OCI-LY7 (cell line): ENCODE results near the gene RAB8B. TPM values are rescaled to one million over a fixed set of nuclear protein-coding genes. Genes with fewer than 3 reads are reported as not detected.

Source experiments
- BruUV-seq: library from RNA; stranded (reverse); fragments of 400-500 nt; replicated peaks from 2 replicates; lab custom pipeline; 2021; lab: Mats Ljungman, UMichigan
- CTCF ChIA-PET: fragments of 300-600 bp; sonication (Branson Sonifier 250); formaldehyde crosslinking; loops from one replicate; lab custom pipeline; 2022; ENCODE audit warnings: antibody characterized with exemption; ENCODE audit not compliant: unreplicated experiment; lab: Charles Lee
- POLR2A ChIA-PET: fragments of 300-600 bp; sonication (Branson Sonifier 250); formaldehyde crosslinking; loops from one replicate; lab custom pipeline; 2022; ENCODE audit warnings: antibody characterized with exemption; lab: Charles Lee
- DNase-seq: peaks from one replicate; pipeline ENCODE4 v3.0.0-alpha.2; 2015; ENCODE audit warnings: low spot score
- H2AFZ ChIP-seq: fragments of 200-600 bp; sonication (generic), shearing (Covaris generic); 2 replicates; pipeline ENCODE4 v1.6.1; 2014; ENCODE audit warnings: mild to moderate bottlenecking, antibody characterized with exemption, low read length, moderate library complexity
- H3K27ac ChIP-seq: fragments of 200-600 bp; sonication (generic); 2 replicates; pipeline ENCODE4 v1.5.1; 2014; ENCODE audit warnings: mixed run types, low read depth, mild to moderate bottlenecking, moderate library complexity, low read length, inconsistent platforms; ENCODE audit not compliant: poor library complexity, severe bottlenecking
- H3K36me3 ChIP-seq: fragments of 200-600 bp; sonication (generic); 2 replicates; pipeline ENCODE4 v1.6.1; 2014; ENCODE audit warnings: mild to moderate bottlenecking, antibody characterized with exemption, low read length, moderate library complexity, mixed read lengths; ENCODE audit not compliant: insufficient read depth
- H3K4me1 ChIP-seq: fragments of 200-600 bp; sonication (generic); 2 replicates; pipeline ENCODE4 v1.5.1; 2014; ENCODE audit warnings: mild to moderate bottlenecking, low read length; ENCODE audit not compliant: insufficient read depth, poor library complexity, severe bottlenecking
- H3K4me2 ChIP-seq: fragments of 200-600 bp; sonication (generic); 2 replicates; pipeline ENCODE4 v1.6.1; 2014; ENCODE audit warnings: mild to moderate bottlenecking, low read length
- H3K4me3 ChIP-seq: fragments of 200-600 bp; sonication (generic); 2 replicates; pipeline ENCODE4 v1.5.1; 2014; ENCODE audit warnings: mild to moderate bottlenecking, low read depth, low read length; ENCODE audit not compliant: poor library complexity, severe bottlenecking
- H3K79me2 ChIP-seq: fragments of 200-600 bp; sonication (generic); 2 replicates; pipeline ENCODE4 v1.6.1; 2016; ENCODE audit warnings: low read depth, mild to moderate bottlenecking, low read length, moderate library complexity, mixed read lengths; ENCODE audit not compliant: insufficient read depth
- H3K9me2 ChIP-seq: fragments of 200-600 bp; sonication (generic); 2 replicates; pipeline ENCODE4 v1.6.1; 2016; ENCODE audit warnings: mild to moderate bottlenecking, low read length, mixed read lengths; ENCODE audit not compliant: insufficient read depth
- H3K9me3 ChIP-seq: fragments of 200-600 bp; sonication (generic); 2 replicates; pipeline ENCODE4 v1.6.1; 2014; ENCODE audit warnings: mild to moderate bottlenecking, mixed run types, low read length, mixed read lengths
- H4K20me1 ChIP-seq: fragments of 200-600 bp; sonication (generic); 2 replicates; pipeline ENCODE4 v1.6.1; 2014; ENCODE audit warnings: mild to moderate bottlenecking, antibody characterized with exemption, low read length, moderate library complexity, mixed read lengths; ENCODE audit not compliant: insufficient read depth
- EZH2phosphoT487 ChIP-seq: fragments of 200-600 bp; sonication (generic); IDR thresholded peaks from 2 replicates; pipeline ENCODE4 v1.6.1; 2018; ENCODE audit warnings: low read depth, borderline replicate concordance, mild to moderate bottlenecking, mixed run types, antibody characterized with exemption, low read length, moderate library complexity, mixed read lengths
- intact Hi-C: fragments of 100-400 bp; cut with micrococcal nuclease; formaldehyde crosslinking; loops from one replicate; pipeline ENCODE4 v1.10.0; 2022; ENCODE audit not compliant: unreplicated experiment
- total RNA-seq, 2 experiments: library from RNA; depleted of rRNA in 1 of 2; stranded (reverse); fragments of >200 nt in 1 of 2; shearing (Covaris generic) in 1 of 2; gene quantifications; 2 replicates each; pipeline ENCODE4 v1.2.3, GENCODE V29; 2014 to 2022
- TF ChIP-seq, protein P1 (sequence below): fragments of 200-600 bp; sonication (generic); conservative IDR thresholded peaks from 2 replicates; pipeline ENCODE4 v1.5.1; 2014; ENCODE audit warnings: mild to moderate bottlenecking, antibody characterized with exemption, low read length, moderate library complexity, mixed read lengths

Gene RAB8B
- total RNA-seq, 2 experiments from 2014 or later = 4.9 to 18.6 TPM

DNA sequence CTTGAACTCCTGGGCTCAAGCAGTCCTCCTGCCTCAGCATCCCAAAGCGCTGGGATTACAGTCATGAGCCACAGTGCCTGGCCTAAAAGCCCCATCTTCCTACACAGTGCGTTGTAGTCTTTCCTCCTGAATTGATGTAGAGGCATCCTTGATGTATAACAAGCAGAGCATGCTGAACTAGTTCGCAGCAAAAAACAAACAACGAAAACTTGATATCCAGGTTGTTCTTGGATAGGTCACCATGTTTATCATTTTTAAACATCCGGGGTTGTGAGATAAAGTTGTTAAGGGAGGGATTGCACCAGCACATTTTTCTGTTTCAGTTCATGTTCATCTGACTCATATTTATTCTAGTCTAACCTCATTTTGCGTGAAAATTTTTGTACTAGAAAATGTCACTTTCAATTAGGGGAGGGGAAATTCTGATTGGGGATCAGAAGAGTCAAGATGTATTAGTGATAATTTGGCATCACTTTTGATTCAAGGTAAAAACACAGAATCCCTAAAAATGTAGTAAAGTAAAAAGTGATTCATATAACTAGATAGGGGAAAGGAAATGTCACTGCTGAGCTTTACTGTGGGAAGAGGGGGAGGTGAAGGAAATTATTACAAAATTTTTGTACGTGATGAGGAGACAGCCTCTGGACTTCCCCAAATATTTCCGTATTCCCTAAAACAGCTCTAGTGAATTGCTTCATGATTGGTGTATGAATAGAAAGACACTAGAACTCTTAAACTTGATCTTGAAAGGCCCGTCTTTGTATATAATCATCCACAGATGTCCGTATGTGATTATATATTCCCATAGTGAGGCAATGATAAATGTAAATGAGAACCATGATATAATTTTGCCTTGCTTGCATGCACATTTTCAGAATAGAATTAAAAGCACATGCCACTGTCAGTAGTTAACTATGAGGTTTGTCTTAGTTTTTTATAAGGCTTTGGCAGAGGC is 22.9 kb downstream of the RAB8B start:
- no peaks in the 10 kb centered on the region for H3K9me3 ChIP-seq
- intact Hi-C loops = no loop called here
- H3K36me3 ChIP-seq = no peaks in the 10 kb centered on the region
- no peak overlapping the region for H2AFZ ChIP-seq
- H3K4me2 ChIP-seq = peak overlapping the region; percentile 8; the same call in 1 of the 2 replicates
- H3K27ac ChIP-seq = no peak overlapping the region
- ChIA-PET CTCF (no interaction called here), POLR2A (interaction anchor here (0.5 to 1.5 kb wide), 2 partner anchors 21 kb away, joined by 3 to 4 read pairs; no protein-coding TSS in a partner anchor)
- H3K9me2 ChIP-seq = no peaks in the 10 kb centered on the region
- H4K20me1 ChIP-seq = no peaks in the 10 kb centered on the region
- no TSS peak for BruUV-seq
- H3K4me1 ChIP-seq = peaks cover 38% of the 10 kb centered on the region
- no peak for DNase-seq
- H3K79me2 ChIP-seq = peaks cover 21% of the 10 kb centered on the region; the same call in 1 of the 2 replicates
- no peak overlapping the region for H3K4me3 ChIP-seq
- TF ChIP-seq, protein P1, sequence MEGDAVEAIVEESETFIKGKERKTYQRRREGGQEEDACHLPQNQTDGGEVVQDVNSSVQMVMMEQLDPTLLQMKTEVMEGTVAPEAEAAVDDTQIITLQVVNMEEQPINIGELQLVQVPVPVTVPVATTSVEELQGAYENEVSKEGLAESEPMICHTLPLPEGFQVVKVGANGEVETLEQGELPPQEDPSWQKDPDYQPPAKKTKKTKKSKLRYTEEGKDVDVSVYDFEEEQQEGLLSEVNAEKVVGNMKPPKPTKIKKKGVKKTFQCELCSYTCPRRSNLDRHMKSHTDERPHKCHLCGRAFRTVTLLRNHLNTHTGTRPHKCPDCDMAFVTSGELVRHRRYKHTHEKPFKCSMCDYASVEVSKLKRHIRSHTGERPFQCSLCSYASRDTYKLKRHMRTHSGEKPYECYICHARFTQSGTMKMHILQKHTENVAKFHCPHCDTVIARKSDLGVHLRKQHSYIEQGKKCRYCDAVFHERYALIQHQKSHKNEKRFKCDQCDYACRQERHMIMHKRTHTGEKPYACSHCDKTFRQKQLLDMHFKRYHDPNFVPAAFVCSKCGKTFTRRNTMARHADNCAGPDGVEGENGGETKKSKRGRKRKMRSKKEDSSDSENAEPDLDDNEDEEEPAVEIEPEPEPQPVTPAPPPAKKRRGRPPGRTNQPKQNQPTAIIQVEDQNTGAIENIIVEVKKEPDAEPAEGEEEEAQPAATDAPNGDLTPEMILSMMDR = no peak

DNA sequence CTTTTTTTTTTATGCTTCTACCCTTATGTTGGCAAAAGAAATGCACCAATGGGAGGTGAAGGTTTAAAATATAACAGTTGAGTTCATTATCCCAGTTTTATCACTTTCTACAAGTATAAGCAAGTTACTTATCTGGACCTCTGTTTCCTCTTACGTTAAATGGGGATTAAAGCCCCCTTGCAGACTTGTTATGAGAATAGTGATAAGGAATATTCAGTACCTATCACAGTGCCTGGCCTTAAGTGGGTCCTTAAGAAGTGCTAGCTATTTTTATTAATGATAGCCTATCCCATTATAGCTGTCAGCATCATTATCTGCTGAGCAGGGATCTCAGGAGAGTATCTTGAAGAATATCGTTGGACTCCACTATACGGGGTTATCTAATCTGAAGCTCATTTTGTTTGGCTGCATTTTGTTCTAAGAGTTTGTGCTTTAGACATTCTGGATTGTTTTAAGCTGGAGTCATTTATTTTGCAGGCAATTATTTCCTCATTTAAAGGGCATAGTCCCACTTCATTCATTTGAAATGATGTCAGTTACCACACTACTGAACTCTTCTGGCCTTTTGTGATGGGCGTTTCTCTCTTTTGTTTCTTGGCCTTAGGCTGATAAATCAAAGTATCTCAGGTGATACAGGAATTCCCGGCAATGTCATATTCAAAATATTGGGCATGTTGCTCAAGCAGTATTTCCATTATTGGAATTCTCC is 28.8 kb downstream of the RAB8B start:
- H3K4me3 ChIP-seq = no peak overlapping the region
- no peaks in the 10 kb centered on the region for H3K9me3 ChIP-seq
- H3K79me2 ChIP-seq = peaks cover 10% of the 10 kb centered on the region; the same call in 1 of the 2 replicates
- H3K9me2 ChIP-seq = no peaks in the 10 kb centered on the region
- no peak for DNase-seq
- CTCF ChIA-PET = no interaction called here
- H3K4me2 ChIP-seq = no peak overlapping the region
- peaks cover under 1% of the 10 kb centered on the region for H3K36me3 ChIP-seq
- TF ChIP-seq EZH2phosphoT487 = no peak
- TF ChIP-seq, protein P1 = no peak
- peaks cover 13% of the 10 kb centered on the region for H3K4me1 ChIP-seq
- H2AFZ ChIP-seq = no peak overlapping the region
- intact Hi-C loops = no loop called here
- BruUV-seq = no TSS peak
- POLR2A ChIA-PET = interaction anchor here (1.1 to 1.4 kb wide), 3 partner anchors 15 to 24 kb away, joined by 3 to 5 read pairs (median 3); no protein-coding TSS in a partner anchor
- H3K27ac ChIP-seq = no peak overlapping the region
- H4K20me1 ChIP-seq = no peaks in the 10 kb centered on the region
